ENCODE data around the gene PEX12. TPM values are rescaled to one million over a fixed set of nuclear protein-coding genes. Genes with fewer than 3 reads are reported as not detected.

PEX12 gene
- total and polyA plus RNA-seq, 9 of the 15 experiments (the other 6 are each of a cell fraction or from before 2014, with no cell fraction given), result 4.0 to 12.4 (median 6.4) TPM

- TF ChIP-seq BCLAF1 (IDR thresholded peaks at IDR 0.05; ENCODE audit: borderline replicate concordance in 1 of 2, control insufficient read depth in 1 of 2, low read depth in 2 of 2, low read length in 1 of 2) (no peak), ARID1B (IDR thresholded peaks at IDR 0.05) (0 out of 2 replicates have a peak, but pooled peaks have one; percentile 21), ZBTB9 (CRISPR knock-in tag; IDR thresholded peaks at IDR 0.05) (no peak), EHMT2 (IDR thresholded peaks at IDR 0.05) (no peak), ZNF444 (CRISPR knock-in tag; IDR thresholded peaks at IDR 0.05) (no peak), ZNF212 (CRISPR knock-in tag; IDR thresholded peaks at IDR 0.05) (no peak), ZNF24 (IDR thresholded peaks at IDR 0.05) (no peak), MTA3 (IDR thresholded peaks at IDR 0.05; ENCODE audit: borderline replicate concordance) (0 out of 2 replicates have a peak, but pooled peaks have one; percentile 34), RBBP5 (IDR thresholded peaks at IDR 0.05; ENCODE audit: borderline replicate concordance, insufficient read depth, low read length, poor library complexity, severe bottlenecking) (no peak), SMARCC2 (IDR thresholded peaks at IDR 0.05; ENCODE audit: low read depth) (peak; percentile 70; the same call in 1 of the 2 replicates), NFE2 (IDR thresholded peaks at IDR 0.05; ENCODE audit: low read depth) (peak; percentile 90), ARID4B (CRISPR knock-in tag; IDR thresholded peaks at IDR 0.05) (no peak)
- TF ChIP-seq, protein P1, sequence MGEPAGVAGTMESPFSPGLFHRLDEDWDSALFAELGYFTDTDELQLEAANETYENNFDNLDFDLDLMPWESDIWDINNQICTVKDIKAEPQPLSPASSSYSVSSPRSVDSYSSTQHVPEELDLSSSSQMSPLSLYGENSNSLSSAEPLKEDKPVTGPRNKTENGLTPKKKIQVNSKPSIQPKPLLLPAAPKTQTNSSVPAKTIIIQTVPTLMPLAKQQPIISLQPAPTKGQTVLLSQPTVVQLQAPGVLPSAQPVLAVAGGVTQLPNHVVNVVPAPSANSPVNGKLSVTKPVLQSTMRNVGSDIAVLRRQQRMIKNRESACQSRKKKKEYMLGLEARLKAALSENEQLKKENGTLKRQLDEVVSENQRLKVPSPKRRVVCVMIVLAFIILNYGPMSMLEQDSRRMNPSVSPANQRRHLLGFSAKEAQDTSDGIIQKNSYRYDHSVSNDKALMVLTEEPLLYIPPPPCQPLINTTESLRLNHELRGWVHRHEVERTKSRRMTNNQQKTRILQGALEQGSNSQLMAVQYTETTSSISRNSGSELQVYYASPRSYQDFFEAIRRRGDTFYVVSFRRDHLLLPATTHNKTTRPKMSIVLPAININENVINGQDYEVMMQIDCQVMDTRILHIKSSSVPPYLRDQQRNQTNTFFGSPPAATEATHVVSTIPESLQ (CRISPR knock-in tag; IDR thresholded peaks at IDR 0.05), result no peak
- TF ChIP-seq, protein P2, sequence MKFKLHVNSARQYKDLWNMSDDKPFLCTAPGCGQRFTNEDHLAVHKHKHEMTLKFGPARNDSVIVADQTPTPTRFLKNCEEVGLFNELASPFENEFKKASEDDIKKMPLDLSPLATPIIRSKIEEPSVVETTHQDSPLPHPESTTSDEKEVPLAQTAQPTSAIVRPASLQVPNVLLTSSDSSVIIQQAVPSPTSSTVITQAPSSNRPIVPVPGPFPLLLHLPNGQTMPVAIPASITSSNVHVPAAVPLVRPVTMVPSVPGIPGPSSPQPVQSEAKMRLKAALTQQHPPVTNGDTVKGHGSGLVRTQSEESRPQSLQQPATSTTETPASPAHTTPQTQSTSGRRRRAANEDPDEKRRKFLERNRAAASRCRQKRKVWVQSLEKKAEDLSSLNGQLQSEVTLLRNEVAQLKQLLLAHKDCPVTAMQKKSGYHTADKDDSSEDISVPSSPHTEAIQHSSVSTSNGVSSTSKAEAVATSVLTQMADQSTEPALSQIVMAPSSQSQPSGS (CRISPR knock-in tag; IDR thresholded peaks at IDR 0.05), result no peak
Measured at GRCh38 chr17:35540589-35541404, 37.6 kb downstream of the PEX12 start (continued).

All from K562 (cell line).